GM11168 (cell line): ENCODE results near the gene HSD3B7.

Experiments
- in situ Hi-C: fragments of 300-500 bp; cut with MboI; formaldehyde crosslinking; loops from one replicate; pipeline ENCODE4 v1.12.0; 2022; ENCODE audit warnings: low sequenced_read_pairs; ENCODE audit not compliant: unreplicated experiment

Gene HSD3B7

GRCh38 chr16:30979170-30980022 lies 5.6 kb upstream of the HSD3B7 start:
- in situ Hi-C loops: loop anchor here (25.0 kb wide), 2 partner anchors 308 to 458 kb away; partner anchors contain the start of genes COX6A2 and ZNF843

GRCh38 chr16:30980023-30980371 lies 5.0 kb upstream of the HSD3B7 start:
- in situ Hi-C loops: loop anchor here (25.0 kb wide), 2 partner anchors 307 to 457 kb away; partner anchors contain the start of genes COX6A2 and ZNF843

GRCh38 chr16:30980434-30980833 lies 4.6 kb upstream of the HSD3B7 start:
- in situ Hi-C loops: loop anchor here (25.0 kb wide), 2 partner anchors 307 to 457 kb away; partner anchors contain the start of genes COX6A2 and ZNF843

- in situ Hi-C loops: loop anchor here (25.0 kb wide), 2 partner anchors 306 to 456 kb away; partner anchors contain the start of genes COX6A2 and ZNF843
Measured at GRCh38 chr16:30980959-30981358, 4.0 kb upstream of the HSD3B7 start.

- in situ Hi-C loops: loop anchor here (25.0 kb wide), 2 partner anchors 305 to 455 kb away; partner anchors contain the start of genes COX6A2 and ZNF843
Measured at GRCh38 chr16:30982548-30983288, 2.3 kb upstream of the HSD3B7 start.

GRCh38 chr16:30983289-30983889 lies 1.6 kb upstream of the HSD3B7 start:
- in situ Hi-C loops: loop anchor here (25.0 kb wide), 2 partner anchors 304 to 454 kb away; partner anchors contain the start of genes COX6A2 and ZNF843

GRCh38 chr16:30983898-30984610 lies 953 bp upstream of the HSD3B7 start:
- in situ Hi-C loops: loop anchor here (25.0 kb wide), 2 partner anchors 303 to 453 kb away; partner anchors contain the start of genes COX6A2 and ZNF843

- in situ Hi-C loops: loop anchor here (25.0 kb wide), 2 partner anchors 302 to 452 kb away; partner anchors contain the start of genes COX6A2 and ZNF843
Measured at GRCh38 chr16:30985401-30986128, 558 bp downstream of the HSD3B7 start.

- in situ Hi-C loops: loop anchor here (25.0 kb wide), 2 partner anchors 301 to 451 kb away; partner anchors contain the start of genes COX6A2 and ZNF843
Measured at GRCh38 chr16:30986129-30986991, 1.4 kb downstream of the HSD3B7 start.

- in situ Hi-C loops: loop anchor here (25.0 kb wide), 2 partner anchors 300 to 450 kb away; partner anchors contain the start of genes COX6A2 and ZNF843
Measured at GRCh38 chr16:30987581-30988190, 2.7 kb downstream of the HSD3B7 start.

- in situ Hi-C loops: loop anchor here (25.0 kb wide), 2 partner anchors 298 to 448 kb away; partner anchors contain the start of genes COX6A2 and ZNF843
Measured at GRCh38 chr16:30989469-30990047, 4.6 kb downstream of the HSD3B7 start.

- in situ Hi-C loops: loop anchor here (25.0 kb wide), 2 partner anchors 297 to 447 kb away; partner anchors contain the start of genes COX6A2 and ZNF843
Measured at GRCh38 chr16:30990105-30990504, 5.1 kb downstream of the HSD3B7 start.

GRCh38 chr16:30991052-30991451 lies 6.0 kb downstream of the HSD3B7 start:
- in situ Hi-C loops: loop anchor here (25.0 kb wide), 2 partner anchors 296 to 446 kb away; partner anchors contain the start of genes COX6A2 and ZNF843

- in situ Hi-C loops: loop anchor here (25.0 kb wide), 2 partner anchors 295 to 445 kb away; partner anchors contain the start of genes COX6A2 and ZNF843
Measured at GRCh38 chr16:30992276-30992780, 7.3 kb downstream of the HSD3B7 start.

GRCh38 chr16:30992931-30993816 lies 8.2 kb downstream of the HSD3B7 start:
- in situ Hi-C loops: loop anchor here (25.0 kb wide), 2 partner anchors 294 to 444 kb away; partner anchors contain the start of genes COX6A2 and ZNF843
